ENCODE results near the gene OR4Q3. TPM values are rescaled to one million over a fixed set of nuclear protein-coding genes. Genes with fewer than 3 reads are reported as not detected.
"Not testable (repeated sequence)": the region's sequence is repeated elsewhere in the genome, so short reads cannot be mapped to it uniquely, and the experiment has no call there.

The OR4Q3 gene
- total RNA-seq (not detected in 2 replicates), polyA plus RNA-seq (not detected in 2 replicates)

DNA sequence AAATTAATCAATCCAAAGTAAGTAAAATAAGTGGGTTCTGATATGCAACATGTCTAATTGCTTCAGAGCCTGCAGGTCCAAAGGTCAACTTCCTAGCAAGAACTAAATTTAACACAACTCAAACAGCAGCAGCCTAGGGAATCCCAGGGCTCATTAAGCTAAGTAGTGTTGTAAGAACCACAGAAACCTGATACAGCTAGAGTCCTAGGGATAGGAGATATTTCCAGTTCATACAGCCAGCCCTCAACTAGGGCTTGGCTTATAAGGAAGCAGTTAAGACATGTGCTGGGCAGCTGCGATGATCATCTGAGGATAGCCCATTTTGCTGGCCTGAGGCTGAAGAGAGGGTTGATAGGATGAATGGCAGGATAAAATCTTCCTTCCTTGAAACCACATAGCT is at the start of gene OR4Q3:
TSS of gene OR4Q3 (plus strand) at position 316 of the 400 bp plus-strand sequence.
- Histone ChIP-seq H3K4me3 (no peak within 1 kb of the TSS), H4K20me1 (ENCODE audit: insufficient read depth, poor library complexity, severe bottlenecking) (no peaks in the 10 kb centered on the region), H3K9me3 (ENCODE audit: low read depth) (peaks cover 19% of the 10 kb centered on the region), H3K27ac (no peak within 1 kb of the TSS), H3K79me2 (no peaks in the 10 kb centered on the region), H3K9me2 (replicated peaks; ENCODE audit: insufficient read depth) (no peaks in the 10 kb centered on the region), H3K4me2 (no peak within 1 kb of the TSS), H3K27me3 (no peaks in the 10 kb centered on the region), H3K36me3 (replicated peaks; ENCODE audit: insufficient read depth, low read depth) (no peaks in the 10 kb centered on the region), H2AFZ (no peak within 1 kb of the TSS), H3K4me1 (ENCODE audit: insufficient read depth) (no peaks in the 10 kb centered on the region)
- WGBS (ENCODE audit: low lambda C conversion rate, missing lambda C conversion rate): 82% methylated on average over 1 of the region's 1 CpG
- TF ChIP-seq, protein P1, sequence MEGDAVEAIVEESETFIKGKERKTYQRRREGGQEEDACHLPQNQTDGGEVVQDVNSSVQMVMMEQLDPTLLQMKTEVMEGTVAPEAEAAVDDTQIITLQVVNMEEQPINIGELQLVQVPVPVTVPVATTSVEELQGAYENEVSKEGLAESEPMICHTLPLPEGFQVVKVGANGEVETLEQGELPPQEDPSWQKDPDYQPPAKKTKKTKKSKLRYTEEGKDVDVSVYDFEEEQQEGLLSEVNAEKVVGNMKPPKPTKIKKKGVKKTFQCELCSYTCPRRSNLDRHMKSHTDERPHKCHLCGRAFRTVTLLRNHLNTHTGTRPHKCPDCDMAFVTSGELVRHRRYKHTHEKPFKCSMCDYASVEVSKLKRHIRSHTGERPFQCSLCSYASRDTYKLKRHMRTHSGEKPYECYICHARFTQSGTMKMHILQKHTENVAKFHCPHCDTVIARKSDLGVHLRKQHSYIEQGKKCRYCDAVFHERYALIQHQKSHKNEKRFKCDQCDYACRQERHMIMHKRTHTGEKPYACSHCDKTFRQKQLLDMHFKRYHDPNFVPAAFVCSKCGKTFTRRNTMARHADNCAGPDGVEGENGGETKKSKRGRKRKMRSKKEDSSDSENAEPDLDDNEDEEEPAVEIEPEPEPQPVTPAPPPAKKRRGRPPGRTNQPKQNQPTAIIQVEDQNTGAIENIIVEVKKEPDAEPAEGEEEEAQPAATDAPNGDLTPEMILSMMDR (IDR thresholded peaks at IDR 0.05; ENCODE audit: poor library complexity): no peak
- TF ChIP-seq EZH2phosphoT487 (IDR thresholded peaks at IDR 0.05; ENCODE audit: low read depth, severe bottlenecking, unreplicated experiment) (no peak), EZH2 (IDR thresholded peaks at IDR 0.05; ENCODE audit: borderline replicate concordance) (no peak)
- no peak for DNase-seq (ENCODE audit: low spot score)

DNA sequence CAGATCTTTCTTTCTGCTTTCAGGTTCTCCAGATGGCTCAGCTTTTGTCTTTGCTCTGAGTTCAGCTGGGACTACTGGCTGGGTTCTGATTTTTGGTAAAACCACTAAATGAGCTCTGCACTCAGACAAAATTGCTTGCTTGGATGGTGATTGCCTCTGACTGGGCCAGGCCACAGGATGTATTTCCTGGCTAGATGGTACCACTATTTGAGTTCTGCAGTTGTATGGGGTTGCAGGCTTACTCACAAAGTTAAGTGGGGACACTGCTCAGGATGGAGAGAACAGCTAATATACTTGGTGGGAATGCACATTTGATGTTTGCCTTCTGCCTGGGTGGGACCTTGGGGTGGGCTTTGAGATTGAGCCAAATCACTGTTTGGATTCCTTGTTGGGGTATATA is 14.0 kb upstream of the OR4Q3 start:
- Histone ChIP-seq H3K4me1 (ENCODE audit: insufficient read depth) (no peaks in the 10 kb centered on the region), H3K9me3 (ENCODE audit: low read depth) (peaks cover 20% of the 10 kb centered on the region), H4K20me1 (ENCODE audit: insufficient read depth, poor library complexity, severe bottlenecking) (no peaks in the 10 kb centered on the region), H3K79me2 (no peaks in the 10 kb centered on the region), H3K36me3 (replicated peaks; ENCODE audit: insufficient read depth, low read depth) (no peaks in the 10 kb centered on the region), H3K27me3 (no peaks in the 10 kb centered on the region), H3K27ac (no peak overlapping the region), H3K4me3 (no peak overlapping the region), H3K4me2 (no peak overlapping the region), H2AFZ (no peak overlapping the region), H3K9me2 (replicated peaks; ENCODE audit: insufficient read depth) (no peaks in the 10 kb centered on the region)
- no peak for TF ChIP-seq EZH2phosphoT487 (IDR thresholded peaks at IDR 0.05; ENCODE audit: low read depth, severe bottlenecking, unreplicated experiment)
- TF ChIP-seq, protein P1 (IDR thresholded peaks at IDR 0.05; ENCODE audit: poor library complexity): no peak
- TF ChIP-seq EZH2 (IDR thresholded peaks at IDR 0.05; ENCODE audit: borderline replicate concordance): no peak
- no peak for DNase-seq (ENCODE audit: low spot score)

DNA sequence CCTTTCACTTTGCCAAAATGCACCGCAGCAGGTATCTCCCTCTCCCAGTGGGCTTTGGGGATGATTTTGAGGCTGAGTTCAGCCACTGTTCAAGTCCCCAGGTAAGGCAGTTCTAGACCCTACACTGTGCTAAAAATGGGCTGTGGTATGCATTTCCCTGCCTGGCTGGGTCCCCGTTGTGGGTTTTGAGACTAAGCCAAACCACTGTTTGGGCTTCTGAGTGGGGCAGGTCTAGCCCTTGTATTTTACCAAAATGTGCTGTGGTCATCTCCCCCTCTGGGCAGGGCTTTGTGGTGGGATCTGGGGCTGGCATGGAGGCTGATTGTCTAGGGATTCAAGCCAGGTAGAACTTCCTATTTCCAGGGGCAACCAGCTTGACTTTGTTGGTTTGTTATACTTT is 13.6 kb upstream of the OR4Q3 start:
- no peak for DNase-seq (ENCODE audit: low spot score)
- peaks cover 20% of the 10 kb centered on the region for H3K9me3 ChIP-seq (ENCODE audit: low read depth)
- no peaks in the 10 kb centered on the region for H3K27me3 ChIP-seq
- H3K4me1 ChIP-seq (ENCODE audit: insufficient read depth): no peaks in the 10 kb centered on the region
- no peak overlapping the region for H3K4me2 ChIP-seq
- no peak overlapping the region for H2AFZ ChIP-seq
- H3K36me3 ChIP-seq (replicated peaks; ENCODE audit: insufficient read depth, low read depth): no peaks in the 10 kb centered on the region
- H3K4me3 ChIP-seq: no peak overlapping the region
- TF ChIP-seq, protein P1 (IDR thresholded peaks at IDR 0.05; ENCODE audit: poor library complexity): no peak
- TF ChIP-seq EZH2 (IDR thresholded peaks at IDR 0.05; ENCODE audit: borderline replicate concordance) (no peak), EZH2phosphoT487 (IDR thresholded peaks at IDR 0.05; ENCODE audit: low read depth, severe bottlenecking, unreplicated experiment) (no peak)
- no peak overlapping the region for H3K27ac ChIP-seq
- no peaks in the 10 kb centered on the region for H4K20me1 ChIP-seq (ENCODE audit: insufficient read depth, poor library complexity, severe bottlenecking)
- H3K79me2 ChIP-seq: no peaks in the 10 kb centered on the region
- WGBS (ENCODE audit: low lambda C conversion rate, missing lambda C conversion rate): 48% methylated on average over 2 of the region's 2 CpGs
- no peaks in the 10 kb centered on the region for H3K9me2 ChIP-seq (replicated peaks; ENCODE audit: insufficient read depth)

DNA sequence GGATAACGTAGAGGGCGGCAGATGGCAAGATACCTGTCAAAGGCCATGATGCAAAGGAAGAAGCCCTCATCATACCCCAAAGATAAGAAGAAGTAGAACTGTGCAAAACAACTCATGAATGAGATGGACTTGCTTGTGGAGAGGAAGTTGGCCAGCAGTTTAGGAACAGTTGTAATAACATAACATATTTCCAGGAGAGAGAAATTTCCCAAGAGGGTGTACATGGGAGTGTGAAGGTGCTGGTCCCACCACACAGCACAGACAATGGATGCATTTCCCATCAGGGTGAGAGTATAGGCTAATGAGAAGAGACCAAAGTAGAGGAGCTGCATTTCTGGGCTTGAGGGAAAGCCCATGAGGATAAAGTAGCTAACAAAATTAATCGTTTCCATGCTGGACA is 9.5 kb upstream of the OR4Q3 start:
- not testable (repeated sequence) for H2AFZ ChIP-seq; H3K4me3 ChIP-seq; H3K79me2 ChIP-seq; H3K4me1 ChIP-seq (ENCODE audit: insufficient read depth); DNase-seq (ENCODE audit: low spot score); H3K4me2 ChIP-seq; H3K36me3 ChIP-seq (replicated peaks; ENCODE audit: insufficient read depth, low read depth); H3K27ac ChIP-seq; H3K27me3 ChIP-seq; H3K9me2 ChIP-seq (replicated peaks; ENCODE audit: insufficient read depth); H4K20me1 ChIP-seq (ENCODE audit: insufficient read depth, poor library complexity, severe bottlenecking)
- 74% methylated on average over 3 of the region's 3 CpGs for WGBS (ENCODE audit: low lambda C conversion rate, missing lambda C conversion rate)
- peaks cover 29% of the 10 kb centered on the region for H3K9me3 ChIP-seq (ENCODE audit: low read depth)

DNA sequence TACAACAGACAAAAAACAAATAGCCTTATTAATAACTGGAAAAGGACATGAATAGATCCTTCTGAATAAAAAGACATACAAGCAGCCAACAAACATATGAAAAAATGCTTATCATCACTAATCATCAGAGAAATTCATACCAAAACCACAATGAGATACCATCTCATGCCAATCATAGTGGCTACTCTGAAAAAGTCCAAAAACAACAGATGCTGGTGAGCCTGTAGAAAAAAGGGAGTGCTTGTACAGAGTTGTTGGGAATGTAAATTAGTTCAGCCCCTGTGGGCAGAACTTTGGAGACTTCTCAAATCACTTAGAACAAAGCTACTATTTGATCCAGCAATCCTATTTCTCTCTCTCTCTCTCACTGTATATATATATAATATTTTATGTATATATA is 8.9 kb downstream of the OR4Q3 start:
- peaks cover 30% of the 10 kb centered on the region for H3K9me3 ChIP-seq (ENCODE audit: low read depth)
- not testable (repeated sequence) for H3K36me3 ChIP-seq (replicated peaks; ENCODE audit: insufficient read depth, low read depth); H3K27ac ChIP-seq; H3K27me3 ChIP-seq; H3K4me1 ChIP-seq (ENCODE audit: insufficient read depth); H3K4me3 ChIP-seq; DNase-seq (ENCODE audit: low spot score); H3K4me2 ChIP-seq; H3K9me2 ChIP-seq (replicated peaks; ENCODE audit: insufficient read depth); H4K20me1 ChIP-seq (ENCODE audit: insufficient read depth, poor library complexity, severe bottlenecking); H2AFZ ChIP-seq; H3K79me2 ChIP-seq

Data from hepatocyte (in vitro differentiated cells).